RWPE2 (cell line): ENCODE results near the gene IPO5.

ENCODE experiments used
- ATAC-seq: fragments of 200-7000 bp; cut with Tn5 transposase; 3 replicates; pipeline ENCODE4 v1.9.1; 2021; ENCODE audit warnings: low read depth
- DNase-seq: peaks from one replicate; pipeline ENCODE4 v3.0.0-alpha.2; 2020; ENCODE audit warnings: low spot score
- H3K27ac ChIP-seq: fragments of 450-650 bp; 2 replicates; pipeline ENCODE4 v1.5.1; 2017; ENCODE audit warnings: mild to moderate bottlenecking; ENCODE audit not compliant: poor library complexity, severe bottlenecking
- H3K27me3 ChIP-seq: fragments of 250-450 bp; sonication (Bioruptor Pico); 2 replicates; pipeline ENCODE4 v1.5.1; 2021; ENCODE audit warnings: mild to moderate bottlenecking, moderate library complexity; ENCODE audit not compliant: insufficient read depth, poor library complexity, severe bottlenecking
- H3K36me3 ChIP-seq: fragments of 250-450 bp; sonication (Bioruptor Pico); 2 replicates; pipeline ENCODE4 v1.5.1; 2020; ENCODE audit warnings: low read depth, mild to moderate bottlenecking, moderate library complexity
- H3K4me1 ChIP-seq: fragments of 250-450 bp; sonication (Bioruptor Pico); 2 replicates; pipeline ENCODE4 v1.5.1; 2021; ENCODE audit warnings: mild to moderate bottlenecking, moderate library complexity; ENCODE audit not compliant: insufficient read depth, poor library complexity, severe bottlenecking
- H3K4me3 ChIP-seq: fragments of 250-450 bp; sonication (Bioruptor Pico); 2 replicates; pipeline ENCODE4 v1.5.1; 2021; ENCODE audit warnings: mild to moderate bottlenecking, moderate library complexity; ENCODE audit not compliant: severe bottlenecking
- H3K9me3 ChIP-seq: fragments of 250-450 bp; sonication (Bioruptor Pico); 2 replicates; pipeline ENCODE4 v1.5.1; 2021; ENCODE audit warnings: mild to moderate bottlenecking, moderate library complexity; ENCODE audit not compliant: severe bottlenecking
- CTCF ChIP-seq: fragments of 450-650 bp; IDR thresholded peaks from one replicate; pipeline ENCODE4 v1.5.1; 2017; ENCODE audit warnings: mild to moderate bottlenecking, moderate library complexity; ENCODE audit not compliant: poor library complexity, severe bottlenecking

The IPO5 gene

GRCh38 chr13:98054301-98054700, 100.8 kb downstream of the IPO5 start:
- Histone ChIP-seq H3K27ac (no peak overlapping the region), H3K27me3 (no peaks in the 10 kb centered on the region), H3K4me3 (no peak overlapping the region), H3K36me3 (no peaks in the 10 kb centered on the region), H3K4me1 (no peaks in the 10 kb centered on the region), H3K9me3 (no peaks in the 10 kb centered on the region)
- TF ChIP-seq CTCF = no peak
- DNase-seq = no peak
- ATAC-seq = no peak

DNA sequence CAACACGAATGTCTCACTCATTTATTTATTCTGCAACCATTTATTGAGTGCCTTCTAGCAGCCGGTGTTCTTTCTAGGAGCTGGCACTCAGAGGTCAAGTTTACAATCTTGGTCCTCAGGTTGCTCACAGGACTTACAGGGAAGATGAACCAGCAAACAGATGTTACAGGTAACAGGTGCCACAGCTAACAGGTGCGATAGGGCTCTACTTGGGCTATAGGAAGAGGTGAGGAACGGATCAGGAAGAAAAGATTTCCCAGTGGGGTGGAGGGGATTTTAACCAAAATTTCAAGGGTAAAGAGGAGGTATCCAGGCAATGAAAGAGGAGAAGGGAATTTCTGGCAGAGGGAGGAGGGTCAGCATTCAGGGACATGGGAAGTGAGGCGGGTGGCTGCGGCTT, 102.1 kb downstream of the IPO5 start:
- Histone ChIP-seq H3K4me1 (no peaks in the 10 kb centered on the region), H3K9me3 (no peaks in the 10 kb centered on the region), H3K36me3 (no peaks in the 10 kb centered on the region), H3K4me3 (no peak overlapping the region), H3K27ac (no peak overlapping the region), H3K27me3 (no peaks in the 10 kb centered on the region)
- ATAC-seq = no peak
- no peak for TF ChIP-seq CTCF
- no peak for DNase-seq

DNA sequence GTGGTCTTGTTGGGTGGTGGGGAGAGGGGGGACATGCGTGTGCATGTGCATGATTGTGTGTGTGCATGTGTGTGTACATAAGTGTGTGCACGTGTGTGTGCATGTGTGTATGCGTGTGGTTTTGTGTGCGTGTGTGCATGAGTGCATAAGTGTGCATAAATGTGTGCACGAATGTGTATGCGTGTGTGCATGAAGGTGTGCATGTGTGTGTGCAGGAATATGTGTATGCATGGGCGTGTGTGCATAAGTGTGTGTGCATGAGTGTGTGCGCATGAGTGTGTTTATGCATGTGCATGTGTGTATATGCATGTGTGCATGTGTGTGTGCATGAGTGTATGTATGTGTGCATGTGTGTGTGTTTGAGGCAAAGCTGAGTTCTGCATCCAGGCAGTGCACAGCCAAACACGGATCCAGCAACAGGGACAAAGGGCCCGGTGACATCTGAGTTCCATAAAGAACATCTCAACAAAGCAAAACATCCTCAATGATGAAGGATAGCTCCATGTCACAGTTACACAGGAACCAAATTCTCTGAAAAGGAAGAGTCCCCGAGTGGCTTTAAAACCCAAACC, 103.5 kb downstream of the IPO5 start:
- Histone ChIP-seq H3K27ac (no peak overlapping the region), H3K4me1 (no peaks in the 10 kb centered on the region), H3K27me3 (no peaks in the 10 kb centered on the region), H3K4me3 (no peak overlapping the region), H3K9me3 (no peaks in the 10 kb centered on the region), H3K36me3 (no peaks in the 10 kb centered on the region)
- no peak for ATAC-seq
- no peak for DNase-seq
- no peak for TF ChIP-seq CTCF

DNA sequence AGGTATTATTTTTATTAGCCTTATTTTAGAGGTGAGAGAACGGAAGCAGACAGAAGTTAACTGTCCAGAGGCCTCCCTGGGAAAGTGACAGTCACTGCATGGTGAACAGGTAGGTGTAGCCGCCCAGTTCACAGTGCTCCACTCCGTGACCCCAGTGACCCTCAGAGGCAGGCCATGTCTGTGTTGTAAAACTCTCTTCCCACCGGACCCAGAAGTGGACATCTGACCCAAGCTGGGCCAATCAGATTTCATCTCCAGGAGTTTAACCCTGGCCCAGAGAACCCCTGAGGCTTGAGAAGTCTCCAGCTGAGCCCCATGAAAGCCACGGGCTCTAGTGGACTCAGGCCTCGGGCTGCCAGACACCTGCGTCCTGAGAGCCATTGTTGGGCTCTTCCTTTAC, 105.8 kb downstream of the IPO5 start:
- Histone ChIP-seq H3K27me3 (no peaks in the 10 kb centered on the region), H3K4me3 (no peak overlapping the region), H3K27ac (no peak overlapping the region), H3K9me3 (no peaks in the 10 kb centered on the region), H3K36me3 (no peaks in the 10 kb centered on the region), H3K4me1 (no peaks in the 10 kb centered on the region)
- TF ChIP-seq CTCF = no peak
- DNase-seq (no peak), ATAC-seq (no peak)

- H3K4me3 ChIP-seq = no peak overlapping the region
- H3K9me3 ChIP-seq = no peaks in the 10 kb centered on the region
- TF ChIP-seq CTCF = no peak
- H3K27ac ChIP-seq = no peak overlapping the region
- H3K4me1 ChIP-seq = no peaks in the 10 kb centered on the region
- no peak for DNase-seq
- H3K27me3 ChIP-seq = no peaks in the 10 kb centered on the region
- no peaks in the 10 kb centered on the region for H3K36me3 ChIP-seq
- ATAC-seq = no peak
Observed at GRCh38 chr13:98060282-98060681, 106.8 kb downstream of the IPO5 start.
